NCI-H2227 treated with DMSO at 0.1 percent for 48 hours (cell line): ENCODE measurements around the gene ZDHHC20.

Source experiments
- DNase-seq: peaks from one replicate; lab custom pipeline; 2025; lab: John Stamatoyannopoulos, UW

Gene ZDHHC20

DNA sequence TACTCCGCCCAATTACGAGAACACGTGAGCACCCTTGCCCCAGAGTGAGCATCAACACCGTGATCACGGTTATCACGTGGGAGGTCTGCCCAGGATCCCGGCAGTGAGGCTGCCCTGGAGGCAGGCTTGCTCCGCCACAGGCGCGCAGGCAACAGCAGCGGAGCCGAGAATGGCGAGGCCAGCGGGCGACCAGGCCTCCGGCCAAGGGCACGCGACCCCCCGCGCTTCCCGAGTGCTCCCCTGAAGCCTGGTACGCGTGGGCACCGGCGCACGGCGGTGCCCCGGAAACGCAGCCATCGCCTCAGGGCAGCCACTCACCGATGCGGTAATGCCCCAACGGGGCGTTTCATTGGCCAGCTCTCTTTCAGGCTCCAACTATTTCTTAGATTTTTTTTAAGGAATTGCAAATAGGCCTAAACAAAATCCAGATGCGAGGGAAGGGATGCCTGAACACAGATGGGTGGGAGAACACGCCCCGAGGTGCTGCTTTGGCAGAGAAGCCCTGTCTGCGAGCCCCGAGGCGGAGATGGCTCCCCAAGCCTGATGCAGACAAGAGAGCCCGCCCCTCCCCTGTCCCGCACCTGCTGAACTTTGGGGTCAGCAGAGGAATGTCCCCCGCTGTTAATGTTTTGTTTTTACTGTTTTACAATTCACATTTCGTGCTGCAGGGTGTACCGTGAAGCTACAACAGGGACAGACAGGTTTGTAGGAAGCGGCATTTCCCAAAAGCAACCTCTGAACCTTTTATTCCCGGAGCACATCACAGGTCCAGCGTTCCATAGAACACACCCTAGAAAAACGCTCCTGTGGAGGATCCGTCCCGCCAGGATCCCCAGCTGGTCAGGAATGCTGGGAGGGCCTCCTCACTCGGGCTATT lies 132.7 kb downstream of the ZDHHC20 start:
- DNase-seq: peak; percentile 20

DNA sequence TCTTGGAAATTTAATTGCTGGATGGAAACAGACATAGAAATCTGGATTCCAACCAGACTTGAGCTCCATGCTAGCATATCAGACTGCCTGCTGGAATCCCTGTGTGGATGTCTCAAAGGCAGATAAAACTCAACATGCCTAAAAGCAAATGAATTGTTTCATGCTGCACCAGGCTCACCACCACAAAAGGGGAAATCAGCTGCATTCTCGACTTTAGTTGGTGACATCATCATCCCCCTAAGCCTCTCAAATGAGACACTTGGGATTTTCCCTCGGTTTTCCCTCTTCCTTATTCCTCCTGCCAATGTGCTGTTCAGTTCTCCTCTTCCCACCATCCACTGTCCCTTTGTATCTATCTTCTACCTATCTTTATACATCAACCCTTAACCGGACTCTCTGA lies 134.3 kb downstream of the ZDHHC20 start:
- no peak for DNase-seq

DNA sequence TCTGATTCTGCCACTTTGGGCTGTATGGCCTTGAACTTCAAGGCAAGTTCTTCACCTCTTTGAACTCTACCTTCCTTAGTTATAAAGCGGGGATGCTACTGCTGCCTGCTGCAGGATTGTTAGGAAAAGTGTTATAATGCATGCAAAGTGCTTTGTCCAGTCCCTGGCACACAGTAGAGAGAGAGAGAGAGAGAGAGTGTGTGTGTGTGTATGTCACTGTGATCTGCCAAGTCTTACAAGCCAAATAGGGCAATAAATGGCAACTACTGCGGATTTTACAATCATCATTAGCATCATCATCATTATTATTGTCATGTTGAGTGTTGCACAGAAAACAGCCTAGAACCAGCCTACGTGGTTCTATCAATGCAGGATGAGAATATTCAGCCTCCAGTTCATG lies 136.1 kb downstream of the ZDHHC20 start:
- no peak for DNase-seq
